Cortex of kidney (tissue), 1 donor: ENCODE measurements around the gene CNKSR2.

Experiments
- DNase-seq: peaks from one replicate; lab custom pipeline; 2025; lab: John Stamatoyannopoulos, UW

Gene CNKSR2

DNA sequence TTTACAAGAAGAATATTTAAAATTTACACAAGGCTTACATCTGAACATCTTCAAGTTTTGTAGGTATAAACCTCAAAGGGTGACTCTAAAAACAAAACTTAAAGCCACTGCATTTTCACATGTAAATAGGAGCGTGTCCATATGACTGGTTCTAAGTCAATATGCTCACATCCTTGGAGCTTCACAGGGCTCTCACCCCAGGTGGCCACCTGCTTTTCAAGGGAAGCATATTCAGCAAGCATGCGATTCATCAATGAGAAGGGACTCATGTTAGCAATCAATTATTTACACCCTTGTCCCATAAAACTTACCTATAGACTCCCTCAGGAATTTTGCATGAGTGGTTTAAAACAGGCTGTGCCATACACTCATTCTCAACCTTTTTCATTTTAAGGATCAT is 301.7 kb downstream of the CNKSR2 start:
- no peak for DNase-seq

DNA sequence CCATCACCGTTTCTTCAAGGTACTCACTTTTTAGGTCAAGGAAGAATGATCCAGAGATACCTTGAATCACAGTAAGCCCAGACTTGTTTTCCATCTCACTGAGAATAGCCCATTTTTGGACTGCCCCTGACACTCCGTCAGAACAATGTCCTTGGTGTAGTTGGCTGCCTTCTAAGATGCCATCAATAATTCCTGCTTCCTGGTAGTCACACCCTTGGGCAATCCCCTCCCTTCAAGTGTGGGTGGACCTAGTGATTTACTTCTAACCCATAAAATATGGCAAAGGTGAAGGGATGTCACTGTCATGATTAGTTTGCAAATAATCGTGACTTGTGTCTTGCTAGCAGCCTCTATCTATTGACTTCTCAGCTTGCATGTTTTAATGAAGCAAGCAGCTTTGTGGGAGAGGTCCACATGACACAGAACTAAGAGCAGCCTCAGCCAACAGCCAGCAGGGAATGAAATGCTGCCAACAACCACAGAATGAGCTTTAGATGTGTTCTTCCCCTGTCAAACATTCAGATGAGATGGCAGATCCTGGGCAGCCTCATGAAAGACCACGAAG is 303.9 kb downstream of the CNKSR2 start:
- DNase-seq: no peak

DNA sequence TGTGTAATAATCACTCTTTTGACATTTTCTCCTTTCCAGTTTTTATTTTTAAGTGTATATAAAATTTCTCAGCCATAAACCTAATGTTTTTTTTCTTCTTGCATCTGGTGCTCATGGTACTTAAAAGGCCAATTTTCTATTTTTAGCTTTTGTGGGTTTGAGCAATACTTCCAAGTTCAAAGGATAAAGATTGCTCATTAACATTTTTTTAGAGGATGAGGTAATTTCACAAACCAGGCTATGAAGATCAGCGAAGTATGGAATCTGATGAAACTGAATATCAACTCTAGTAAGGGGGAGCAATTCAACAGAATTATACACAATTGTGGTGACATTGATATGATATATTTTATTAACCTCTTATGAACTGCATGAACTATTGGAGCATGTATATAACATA is 309.7 kb downstream of the CNKSR2 start:
- no peak for DNase-seq

DNA sequence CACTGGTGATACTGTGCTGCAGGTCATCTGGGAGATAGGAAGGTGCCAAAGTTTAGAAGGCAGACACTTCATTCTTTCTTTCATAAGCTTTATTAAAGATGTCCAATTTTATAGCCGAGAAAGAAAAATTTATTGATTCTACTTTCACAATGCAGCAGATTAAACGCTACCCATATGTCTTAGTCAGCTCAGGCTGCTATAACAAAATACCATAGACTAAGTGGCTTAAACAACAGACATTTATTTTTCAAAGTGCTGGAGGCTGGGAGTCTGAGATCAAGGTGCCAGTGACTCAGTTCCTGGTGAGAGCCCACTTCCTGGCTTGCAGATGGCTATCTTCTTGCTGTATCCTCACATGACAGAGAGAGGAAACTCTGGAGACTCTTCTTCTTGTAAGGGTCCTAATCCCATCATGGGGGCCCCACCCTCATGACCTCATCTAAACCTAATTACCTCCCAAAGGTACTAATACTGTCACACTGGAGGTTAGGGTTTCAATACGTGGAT is 317.3 kb downstream of the CNKSR2 start:
- DNase-seq: no peak

DNA sequence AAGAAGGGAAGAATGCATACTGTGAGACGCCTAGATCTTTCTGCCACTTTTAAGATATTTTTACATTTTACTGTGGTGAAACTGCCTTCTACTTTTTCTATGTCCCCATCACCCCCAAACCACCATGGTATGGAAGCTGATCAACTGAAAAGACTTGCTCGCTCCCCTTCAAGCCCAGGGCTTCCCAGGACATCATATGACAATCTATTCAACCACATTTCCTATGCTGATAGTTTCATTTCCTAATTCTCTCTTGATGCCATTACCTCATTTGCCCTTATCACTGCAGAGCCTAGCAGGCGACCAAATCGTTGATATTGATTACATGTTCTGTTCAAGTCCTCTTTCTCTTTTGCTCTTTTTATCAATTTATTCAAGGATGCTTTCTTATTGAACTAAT is 324.1 kb downstream of the CNKSR2 start:
- DNase-seq: no peak

DNA sequence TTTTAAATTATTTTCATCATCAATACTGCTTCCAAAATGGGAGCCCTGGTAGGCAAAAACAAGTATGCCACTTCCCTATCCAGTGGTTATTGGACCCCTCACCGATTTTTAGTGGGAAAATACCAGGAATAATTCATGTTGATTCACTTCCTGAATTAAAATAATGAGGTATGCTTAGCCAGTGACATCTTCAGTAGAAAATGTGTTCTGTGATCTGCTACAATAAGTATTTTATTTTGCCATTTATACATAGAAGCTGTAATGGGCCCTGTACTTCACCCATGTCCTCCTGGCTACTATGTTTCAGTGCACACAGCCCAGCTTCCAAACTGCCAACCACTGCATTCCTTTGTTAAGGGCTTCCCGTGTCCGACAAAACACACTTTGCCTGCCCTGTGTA is 324.9 kb downstream of the CNKSR2 start:
- no peak for DNase-seq

DNA sequence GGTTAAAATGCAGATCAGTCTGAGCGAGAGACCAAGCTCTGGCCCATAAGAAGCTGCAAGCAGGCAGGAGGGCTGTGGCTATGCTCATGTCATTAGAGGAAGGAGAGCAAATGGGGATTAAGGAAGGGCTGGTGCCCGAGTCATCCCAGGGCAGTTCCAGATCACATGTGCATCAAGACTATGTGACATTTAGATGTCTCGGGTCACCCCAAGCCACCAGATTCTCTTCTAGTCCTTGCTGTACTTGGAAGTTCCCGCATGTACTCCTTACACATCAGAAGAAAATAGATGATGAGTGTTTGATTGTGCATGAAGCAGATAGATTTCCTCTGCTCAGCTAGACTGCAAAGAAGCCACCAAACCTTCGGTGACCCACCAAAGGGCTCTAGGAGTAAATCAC is 326.1 kb downstream of the CNKSR2 start:
- no peak for DNase-seq

DNA sequence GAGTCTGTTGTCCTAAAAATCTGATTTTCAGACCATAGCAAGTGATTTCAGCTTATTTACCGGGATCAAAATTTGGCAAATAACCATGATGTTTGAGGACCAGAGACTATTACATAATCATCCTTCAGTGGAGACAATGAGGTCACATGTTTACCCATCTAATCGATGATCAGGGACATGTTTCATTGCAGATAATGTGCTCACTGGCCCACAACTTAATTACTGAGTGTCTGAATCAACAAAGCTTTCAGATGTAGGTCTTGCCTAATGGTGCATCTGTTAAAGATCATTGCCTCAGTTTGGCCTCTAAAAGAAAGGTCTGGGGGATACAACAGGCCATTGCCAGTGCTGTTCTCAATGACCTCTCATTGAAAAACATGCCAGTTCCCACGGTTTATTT is 326.7 kb downstream of the CNKSR2 start:
- DNase-seq: no peak

DNA sequence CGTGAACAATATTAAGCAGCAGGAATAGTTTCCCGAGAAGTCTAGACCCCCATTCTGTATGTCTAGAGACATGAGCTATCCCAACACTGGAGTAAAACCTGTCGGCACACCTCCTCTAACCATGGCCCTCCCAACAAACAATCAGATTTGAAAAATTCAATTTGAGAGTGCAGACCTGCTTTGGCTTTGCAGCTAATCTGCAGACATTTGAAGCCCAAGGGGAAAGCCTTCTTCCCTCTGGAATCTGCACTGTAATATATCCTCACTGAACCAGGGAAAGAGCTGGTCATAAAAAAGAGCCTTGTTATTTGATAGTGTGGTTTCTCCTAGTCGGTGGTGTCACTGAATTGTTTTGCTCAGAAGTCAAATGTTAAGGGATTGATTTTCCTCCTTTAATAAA is 328.5 kb downstream of the CNKSR2 start:
- DNase-seq: no peak
